Central memory CD8-positive, alpha-beta T cell (primary cell): Measurements from ENCODE around the gene SORCS2.
A peak's percentile ranks its signal among the peaks of the same experiment; 100 is the strongest.

ENCODE experiments used
- ATAC-seq: fragments of 150-1000 bp; cut with Tn5 transposase; replicated peaks from 2 replicates; pipeline ENCODE4 v1.10.0; 2022; ENCODE audit warnings: mild to moderate bottlenecking, moderate FRiP score, moderate number of reproducible peaks; ENCODE audit not compliant: poor library complexity, severe bottlenecking; ENCODE audit errors: extremely low read depth
- DNase-seq, 2 donors: peaks; one replicate each; pipeline ENCODE4 v3.0.0; 2021; ENCODE audit warnings: low spot score in 2 of 2
- H3K27ac Mint-ChIP-seq: one replicate; pipeline ENCODE4 v1.8.0; 2022; ENCODE audit warnings: low read depth, mild to moderate bottlenecking, moderate library complexity, mixed read lengths
- H3K27me3 Mint-ChIP-seq: one replicate; pipeline ENCODE4 v1.8.0; 2022; ENCODE audit warnings: mixed read lengths
- H3K36me3 Mint-ChIP-seq: one replicate; pipeline ENCODE4 v1.8.0; 2022; ENCODE audit warnings: mild to moderate bottlenecking, moderate library complexity, mixed read lengths; ENCODE audit not compliant: insufficient read depth
- H3K4me1 Mint-ChIP-seq: one replicate; pipeline ENCODE4 v1.8.0; 2022; ENCODE audit warnings: mixed read lengths
- H3K4me3 Mint-ChIP-seq: one replicate; pipeline ENCODE4 v1.8.0; 2022; ENCODE audit warnings: mild to moderate bottlenecking, moderate library complexity, mixed read lengths
- H3K9me3 Mint-ChIP-seq: one replicate; pipeline ENCODE4 v1.8.0; 2022; ENCODE audit warnings: mixed read lengths

Gene SORCS2

GRCh38 chr4:7756561-7757355, 564.4 kb downstream of the SORCS2 start:
- DNase-seq (no peak), ATAC-seq (no peak)
- Mint-ChIP-seq H3K27ac (peak overlapping the region; percentile 86), H3K9me3 (no peaks in the 10 kb centered on the region), H3K4me1 (peaks cover 18% of the 10 kb centered on the region), H3K4me3 (no peak overlapping the region), H3K36me3 (peaks cover 6% of the 10 kb centered on the region), H3K27me3 (no peaks in the 10 kb centered on the region)

GRCh38 chr4:7757501-7758471, 565.4 kb downstream of the SORCS2 start:
- no peak overlapping the region for H3K4me3 Mint-ChIP-seq
- no peak for DNase-seq
- peak overlapping the region; percentile 94 for H3K27ac Mint-ChIP-seq
- peaks cover 18% of the 10 kb centered on the region for H3K4me1 Mint-ChIP-seq
- no peak for ATAC-seq
- no peaks in the 10 kb centered on the region for H3K27me3 Mint-ChIP-seq
- H3K36me3 Mint-ChIP-seq, result peaks cover 6% of the 10 kb centered on the region
- H3K9me3 Mint-ChIP-seq, result no peaks in the 10 kb centered on the region

- Mint-ChIP-seq H3K36me3 (peaks cover 6% of the 10 kb centered on the region), H3K9me3 (no peaks in the 10 kb centered on the region), H3K4me3 (peak overlapping the region; percentile 20), H3K4me1 (peaks cover 18% of the 10 kb centered on the region), H3K27me3 (no peaks in the 10 kb centered on the region), H3K27ac (peak overlapping the region; percentile 94)
- DNase-seq (no peak), ATAC-seq (no peak)
Observed at GRCh38 chr4:7758476-7758875, 566.1 kb downstream of the SORCS2 start.

GRCh38 chr4:7759216-7759615, 566.9 kb downstream of the SORCS2 start:
- H3K4me3 Mint-ChIP-seq, result peak overlapping the region; percentile 85
- ATAC-seq (peak; percentile 99), DNase-seq (peak; percentile 25 to 64)
- no peaks in the 10 kb centered on the region for H3K27me3 Mint-ChIP-seq
- H3K27ac Mint-ChIP-seq, result peak overlapping the region; percentile 94
- H3K36me3 Mint-ChIP-seq, result peaks cover 7% of the 10 kb centered on the region
- H3K4me1 Mint-ChIP-seq, result peaks cover 18% of the 10 kb centered on the region
- H3K9me3 Mint-ChIP-seq, result no peaks in the 10 kb centered on the region

GRCh38 chr4:7759635-7760034, 567.3 kb downstream of the SORCS2 start:
- Mint-ChIP-seq H3K9me3 (no peaks in the 10 kb centered on the region), H3K27ac (peak overlapping the region; percentile 94), H3K4me1 (peaks cover 18% of the 10 kb centered on the region), H3K36me3 (peaks cover 7% of the 10 kb centered on the region), H3K4me3 (peak overlapping the region; percentile 85), H3K27me3 (no peaks in the 10 kb centered on the region)
- ATAC-seq (peak; percentile 6), DNase-seq (no peak)

GRCh38 chr4:7760228-7760627, 567.9 kb downstream of the SORCS2 start:
- H3K27me3 Mint-ChIP-seq, result no peaks in the 10 kb centered on the region
- peaks cover 7% of the 10 kb centered on the region for H3K36me3 Mint-ChIP-seq
- peak overlapping the region; percentile 94 for H3K27ac Mint-ChIP-seq
- ATAC-seq (no peak), DNase-seq (no peak)
- peaks cover 18% of the 10 kb centered on the region for H3K4me1 Mint-ChIP-seq
- H3K9me3 Mint-ChIP-seq, result no peaks in the 10 kb centered on the region
- H3K4me3 Mint-ChIP-seq, result peak overlapping the region; percentile 85

GRCh38 chr4:7760706-7761105, 568.4 kb downstream of the SORCS2 start:
- H3K9me3 Mint-ChIP-seq, result no peaks in the 10 kb centered on the region
- no peak overlapping the region for H3K4me3 Mint-ChIP-seq
- H3K36me3 Mint-ChIP-seq, result peaks cover 7% of the 10 kb centered on the region
- peaks cover 18% of the 10 kb centered on the region for H3K4me1 Mint-ChIP-seq
- no peak for ATAC-seq
- H3K27ac Mint-ChIP-seq, result no peak overlapping the region
- no peak for DNase-seq
- no peaks in the 10 kb centered on the region for H3K27me3 Mint-ChIP-seq

GRCh38 chr4:7761312-7761711, 569.0 kb downstream of the SORCS2 start:
- H3K27ac Mint-ChIP-seq, result peak overlapping the region; percentile 81
- DNase-seq (no peak), ATAC-seq (no peak)
- no peak overlapping the region for H3K4me3 Mint-ChIP-seq
- H3K9me3 Mint-ChIP-seq, result no peaks in the 10 kb centered on the region
- no peaks in the 10 kb centered on the region for H3K27me3 Mint-ChIP-seq
- peaks cover 18% of the 10 kb centered on the region for H3K4me1 Mint-ChIP-seq
- H3K36me3 Mint-ChIP-seq, result peaks cover 7% of the 10 kb centered on the region

- peaks cover 18% of the 10 kb centered on the region for H3K4me1 Mint-ChIP-seq
- no peak for ATAC-seq
- no peak overlapping the region for H3K4me3 Mint-ChIP-seq
- H3K27ac Mint-ChIP-seq, result peak overlapping the region; percentile 81
- H3K36me3 Mint-ChIP-seq, result peaks cover 7% of the 10 kb centered on the region
- no peaks in the 10 kb centered on the region for H3K27me3 Mint-ChIP-seq
- peak; percentile 22 to 31 for DNase-seq
- no peaks in the 10 kb centered on the region for H3K9me3 Mint-ChIP-seq
Observed at GRCh38 chr4:7761720-7762119, 569.4 kb downstream of the SORCS2 start.

GRCh38 chr4:7762376-7763030, 570.2 kb downstream of the SORCS2 start:
- H3K4me1 Mint-ChIP-seq, result peaks cover 18% of the 10 kb centered on the region
- no peak for ATAC-seq
- no peak overlapping the region for H3K27ac Mint-ChIP-seq

GRCh38 chr4:7763106-7763505, 570.8 kb downstream of the SORCS2 start:
- Mint-ChIP-seq H3K27me3 (no peaks in the 10 kb centered on the region), H3K36me3 (peaks cover 7% of the 10 kb centered on the region), H3K27ac (no peak overlapping the region), H3K9me3 (no peaks in the 10 kb centered on the region), H3K4me1 (peaks cover 17% of the 10 kb centered on the region), H3K4me3 (no peak overlapping the region)
- ATAC-seq (no peak), DNase-seq (no peak)

More at GRCh38 chr4:7762376-7763030, 570.2 kb downstream of the SORCS2 start:
- DNase-seq, result no peak
- Mint-ChIP-seq H3K9me3 (no peaks in the 10 kb centered on the region), H3K27me3 (no peaks in the 10 kb centered on the region), H3K36me3 (peaks cover 7% of the 10 kb centered on the region), H3K4me3 (no peak overlapping the region)

- H3K4me1 Mint-ChIP-seq, result peaks cover 12% of the 10 kb centered on the region
- H3K27me3 Mint-ChIP-seq, result no peaks in the 10 kb centered on the region
- no peak overlapping the region for H3K27ac Mint-ChIP-seq
- H3K9me3 Mint-ChIP-seq, result no peaks in the 10 kb centered on the region
- H3K36me3 Mint-ChIP-seq, result peaks cover 8% of the 10 kb centered on the region
- no peak overlapping the region for H3K4me3 Mint-ChIP-seq
- no peak for ATAC-seq
- no peak for DNase-seq
Observed at GRCh38 chr4:7763788-7764187, 571.5 kb downstream of the SORCS2 start.
